Transverse colon (tissue), 4 donors: ENCODE results near the gene DNAAF5. TPM values are rescaled to one million over a fixed set of nuclear protein-coding genes. Genes with fewer than 3 reads are reported as not detected.

Experiments used
- DNase-seq: peaks from one replicate; pipeline ENCODE4 v3.0.0-alpha.2; 2019
- H3K27ac ChIP-seq, 4 donors: fragments of 200-600 bp; sonication (generic); 2 replicates each; pipeline ENCODE4 v1.5.1; 2016 to 2018; ENCODE audit warnings: inconsistent platforms in 4 of 4
- H3K27me3 ChIP-seq: fragments of 200-600 bp; sonication (generic); 2 replicates; pipeline ENCODE4 v1.5.1; 2017; ENCODE audit warnings: inconsistent platforms
- H3K36me3 ChIP-seq, 4 donors: fragments of 200-600 bp; sonication (generic); 2 replicates each; pipeline ENCODE4 v1.5.1; 2017 to 2019; ENCODE audit warnings: inconsistent platforms in 4 of 4
- H3K4me1 ChIP-seq, 4 donors: fragments of 200-600 bp; sonication (generic); 2 replicates each; pipeline ENCODE4 v1.5.1; 2017 to 2020; ENCODE audit warnings: inconsistent platforms in 4 of 4
- H3K4me3 ChIP-seq, 4 donors: fragments of 200-600 bp; sonication (generic); 1 replicate in 1 of 4; 2 replicates in 3 of 4; pipeline versions ENCODE4 v1.5.1 to v1.6.1; 2017 to 2019; ENCODE audit warnings: inconsistent platforms in 4 of 4
- H3K9me3 ChIP-seq, 2 donors: fragments of 200-600 bp; sonication (generic); 2 replicates each; pipeline ENCODE4 v1.5.1; 2017 to 2019; ENCODE audit warnings: inconsistent platforms in 2 of 2
- EP300 ChIP-seq: sonication (generic); formaldehyde crosslinking; IDR thresholded peaks from one replicate; pipeline ENCODE4 v1.6.1; 2017; ENCODE audit warnings: antibody characterized with exemption, low read depth
- POLR2A ChIP-seq: fragments of 450-650 bp; IDR thresholded peaks from one replicate; pipeline ENCODE4 v1.6.1; 2016; ENCODE audit warnings: antibody characterized with exemption, mild to moderate bottlenecking, moderate library complexity
- POLR2AphosphoS5 ChIP-seq, 3 donors: sonication (generic); formaldehyde crosslinking; IDR thresholded peaks; one replicate each; pipeline ENCODE4 v1.6.1; 2016; ENCODE audit warnings: antibody characterized with exemption in 3 of 3
- WGBS, 2 donors: methylation state at CpG; one replicate each; pipeline ENCODE4 v1.1.5; 2018; ENCODE audit warnings: low coverage in 1 of 2; 5-methylcytosine and 5-hydroxymethylcytosine counted together
- in situ Hi-C, 4 donors: fragments of 200-750 bp; cut with MboI; loops; one replicate each; pipeline versions ENCODE4 v1.15.0 to v1.15.1; 2017; ENCODE audit warnings: low sequenced_read_pairs in 3 of 4, low pct_ligation_motif_present in 1 of 4, low pct_unique_long_range_greater_than_20kb in 1 of 4
- intact Hi-C: fragments of 100-400 bp; cut with DNase I; formaldehyde crosslinking; loops from one replicate; pipeline ENCODE4 v1.15.1; 2023; ENCODE audit warnings: low total_unique reads
- total RNA-seq, 4 donors: library from RNA; depleted of rRNA; stranded (reverse); fragments of >200 nt; gene quantifications; one replicate each; pipeline ENCODE4 v1.1.0, GENCODE V29; 2016
- TF ChIP-seq, protein P1 (sequence below), 5 experiments: fragments of 200-600 bp in 3 of 5; fragments of 450-650 bp in 2 of 5; sonication (generic) in 3 of 5; IDR thresholded peaks; 1 replicate in 2 of 5; 2 replicates in 3 of 5; pipeline ENCODE4 v1.5.1; 2016 to 2017; ENCODE audit warnings: antibody characterized with exemption in 5 of 5, inconsistent platforms in 3 of 5, mild to moderate bottlenecking in 2 of 5, moderate library complexity in 1 of 5

The DNAAF5 gene
- total RNA-seq, 4 donors from 2014 or later = 20.5 to 97.3 (median 34.6) TPM

DNA sequence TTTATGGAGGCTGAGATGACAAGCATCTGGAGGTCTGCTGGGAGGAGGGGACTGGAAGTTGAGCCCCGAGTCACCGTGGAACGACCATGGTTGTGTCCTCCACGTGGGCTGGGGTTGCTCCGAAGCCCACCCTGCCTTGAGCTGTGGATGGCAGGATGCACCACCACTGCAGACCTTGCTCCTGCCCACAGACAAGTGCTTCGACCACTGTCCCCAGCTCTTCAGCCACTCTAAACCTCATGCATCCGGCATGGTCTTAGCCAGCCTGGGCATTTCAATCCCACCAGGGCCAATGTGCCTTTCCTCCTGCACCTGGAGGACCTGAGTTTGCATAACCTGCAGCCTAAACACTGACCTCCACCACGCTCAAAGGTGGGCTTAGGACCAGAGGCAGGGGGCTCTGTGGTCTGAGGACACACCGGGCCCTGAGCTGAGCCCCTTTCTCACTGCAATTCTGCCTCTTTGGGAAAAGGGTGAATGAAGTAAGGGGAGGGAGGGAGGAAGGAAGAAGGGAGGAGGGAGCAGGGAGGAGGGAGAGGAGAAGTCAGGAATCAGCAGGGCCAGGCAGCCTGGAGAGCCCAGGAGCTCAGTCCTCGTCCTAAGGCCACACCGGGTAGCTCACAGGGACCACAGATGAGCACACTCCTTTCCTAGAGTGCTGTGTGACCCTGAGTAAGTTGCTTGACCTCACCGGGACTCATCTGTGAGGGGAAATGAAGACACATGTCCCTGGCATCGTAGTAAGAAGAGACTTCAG is 44.8 kb upstream of the DNAAF5 start:
- 93 to 100% methylated on average over 3 to 13 of the region's 13 CpGs for WGBS, 2 donors
- TF ChIP-seq, protein P1, sequence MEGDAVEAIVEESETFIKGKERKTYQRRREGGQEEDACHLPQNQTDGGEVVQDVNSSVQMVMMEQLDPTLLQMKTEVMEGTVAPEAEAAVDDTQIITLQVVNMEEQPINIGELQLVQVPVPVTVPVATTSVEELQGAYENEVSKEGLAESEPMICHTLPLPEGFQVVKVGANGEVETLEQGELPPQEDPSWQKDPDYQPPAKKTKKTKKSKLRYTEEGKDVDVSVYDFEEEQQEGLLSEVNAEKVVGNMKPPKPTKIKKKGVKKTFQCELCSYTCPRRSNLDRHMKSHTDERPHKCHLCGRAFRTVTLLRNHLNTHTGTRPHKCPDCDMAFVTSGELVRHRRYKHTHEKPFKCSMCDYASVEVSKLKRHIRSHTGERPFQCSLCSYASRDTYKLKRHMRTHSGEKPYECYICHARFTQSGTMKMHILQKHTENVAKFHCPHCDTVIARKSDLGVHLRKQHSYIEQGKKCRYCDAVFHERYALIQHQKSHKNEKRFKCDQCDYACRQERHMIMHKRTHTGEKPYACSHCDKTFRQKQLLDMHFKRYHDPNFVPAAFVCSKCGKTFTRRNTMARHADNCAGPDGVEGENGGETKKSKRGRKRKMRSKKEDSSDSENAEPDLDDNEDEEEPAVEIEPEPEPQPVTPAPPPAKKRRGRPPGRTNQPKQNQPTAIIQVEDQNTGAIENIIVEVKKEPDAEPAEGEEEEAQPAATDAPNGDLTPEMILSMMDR (IDR thresholded peaks at IDR 0.05) = no peak
- no peak for TF ChIP-seq EP300
- TF ChIP-seq POLR2A = no peak
- TF ChIP-seq POLR2AphosphoS5 (IDR thresholded peaks at IDR 0.05) = no peak
- no peak for DNase-seq
- Histone ChIP-seq H3K36me3 (peaks cover 0 to 5% (median 0%) of the 10 kb centered on the region in 4 donors), H3K4me3 (no peak overlapping the region), H3K9me3 (peaks cover 8 to 11% of the 10 kb centered on the region in 2 donors), H3K4me1 (no peaks in the 10 kb centered on the region), H3K27ac (no peak overlapping the region), H3K27me3 (no peaks in the 10 kb centered on the region)
- intact Hi-C loops = no loop called here
- in situ Hi-C loops = no loop called here

- Histone ChIP-seq H3K27ac (no peak overlapping the region), H3K9me3 (peaks cover 11 to 14% of the 10 kb centered on the region in 2 donors), H3K4me3 (no peak overlapping the region), H3K4me1 (no peaks in the 10 kb centered on the region), H3K27me3 (no peaks in the 10 kb centered on the region), H3K36me3 (peaks cover 0 to 5% (median 0%) of the 10 kb centered on the region in 4 donors)
- no peak for DNase-seq
- in situ Hi-C loops (no loop called here), intact Hi-C loops (no loop called here)
- TF ChIP-seq, protein P1 (IDR thresholded peaks at IDR 0.05) = no peak
- TF ChIP-seq EP300 = no peak
- no peak for TF ChIP-seq POLR2A
- TF ChIP-seq POLR2AphosphoS5 (IDR thresholded peaks at IDR 0.05) = no peak
- 89 to 100% methylated on average over 4 to 11 of the region's 11 CpGs for WGBS, 2 donors
Measured at GRCh38 chr7:682810-683209, 43.7 kb upstream of the DNAAF5 start.

GRCh38 chr7:683526-684205 is 42.8 kb upstream of the DNAAF5 start:
- Histone ChIP-seq H3K4me1 (no peaks in the 10 kb centered on the region), H3K27me3 (no peaks in the 10 kb centered on the region), H3K9me3 (peaks cover 12 to 20% of the 10 kb centered on the region in 2 donors), H3K27ac (no peak overlapping the region), H3K4me3 (no peak overlapping the region), H3K36me3 (peaks cover 0 to 5% (median 0%) of the 10 kb centered on the region in 4 donors)
- no peak for DNase-seq
- TF ChIP-seq POLR2A (no peak), POLR2AphosphoS5 (IDR thresholded peaks at IDR 0.05) (no peak), EP300 (no peak)
- intact Hi-C loops (no loop called here), in situ Hi-C loops (no loop called here)
- 93% methylated on average over 18 of the region's 19 CpGs; no CpG with 5 or more reads in 1 of the 2 donors for WGBS, 2 donors

DNA sequence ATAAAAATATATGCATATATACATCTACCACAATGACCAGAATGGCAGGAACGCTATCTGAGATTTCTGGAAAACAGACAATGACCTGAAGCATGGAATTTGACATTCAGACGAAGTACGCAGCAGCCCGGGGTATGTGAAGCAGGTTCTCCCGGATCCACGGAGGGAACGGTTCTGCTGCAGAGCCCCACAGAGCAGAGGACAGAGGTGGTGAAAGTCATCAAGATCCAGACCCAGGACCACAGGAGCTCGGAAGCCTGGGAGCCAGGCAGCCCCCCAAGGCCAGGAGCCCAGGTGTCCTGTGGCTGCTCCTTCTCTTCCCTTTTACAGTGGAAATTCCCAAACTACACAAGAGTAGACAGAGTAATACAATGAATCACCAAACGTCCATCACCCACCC is 42.1 kb upstream of the DNAAF5 start:
- no peak overlapping the region for H3K27ac ChIP-seq
- H3K36me3 ChIP-seq = peaks cover 0 to 5% (median 0%) of the 10 kb centered on the region in 4 donors
- intact Hi-C loops = no loop called here
- no peak for DNase-seq
- no peaks in the 10 kb centered on the region for H3K27me3 ChIP-seq
- in situ Hi-C loops = no loop called here
- H3K9me3 ChIP-seq = peaks cover 20 to 23% of the 10 kb centered on the region in 2 donors
- no peak overlapping the region for H3K4me3 ChIP-seq
- TF ChIP-seq POLR2AphosphoS5 (IDR thresholded peaks at IDR 0.05) = no peak
- no peak for TF ChIP-seq EP300
- TF ChIP-seq POLR2A = no peak
- TF ChIP-seq, protein P1 (IDR thresholded peaks at IDR 0.05) = no peak
- WGBS, 2 donors = 91 to 92% methylated on average over 4 to 9 of the region's 9 CpGs
- no peaks in the 10 kb centered on the region for H3K4me1 ChIP-seq
